GM19467 (cell line): Measurements from ENCODE around the gene MAGEA3.
"Not testable (repeated sequence)": the region's sequence is repeated elsewhere in the genome, so short reads cannot be mapped to it uniquely, and the experiment has no call there.

Experiments
- ATAC-seq: cut with Tn5 transposase; IDR thresholded peaks from one replicate; pipeline ENCODE4 v1.9.1; 2021; ENCODE audit warnings: mild to moderate bottlenecking, moderate library complexity; ENCODE audit not compliant: unreplicated experiment

MAGEA3 gene

GRCh38 chrX:152697952-152698931 lies at the start of gene MAGEA3:
Gene MAGEA3 (plus strand): TSS chrX:152698794. CDS start chrX:152700833, 2,039 bp downstream.
- ATAC-seq: not testable (repeated sequence)

- ATAC-seq: no peak
Observed at GRCh38 chrX:152652060-152652459, 46.5 kb upstream of the MAGEA3 start.

- no peak for ATAC-seq
Observed at GRCh38 chrX:152652467-152652866, 46.1 kb upstream of the MAGEA3 start.

GRCh38 chrX:152656087-152656486 lies 42.5 kb upstream of the MAGEA3 start:
- no peak for ATAC-seq

GRCh38 chrX:152656890-152657289 lies 41.7 kb upstream of the MAGEA3 start:
- no peak for ATAC-seq

GRCh38 chrX:152658302-152658701 lies 40.3 kb upstream of the MAGEA3 start:
- no peak for ATAC-seq

- ATAC-seq: no peak
Observed at GRCh38 chrX:152663086-152663485, 35.5 kb upstream of the MAGEA3 start.

GRCh38 chrX:152674135-152674534 lies 24.5 kb upstream of the MAGEA3 start:
- ATAC-seq: no peak

- not testable (repeated sequence) for ATAC-seq
Observed at GRCh38 chrX:152674652-152675051, 23.9 kb upstream of the MAGEA3 start.

GRCh38 chrX:152681012-152681411 lies 17.6 kb upstream of the MAGEA3 start:
- ATAC-seq: peak; percentile 76

GRCh38 chrX:152700390-152700789 lies 1.8 kb downstream of the MAGEA3 start:
- ATAC-seq: not testable (repeated sequence)

- ATAC-seq: not testable (repeated sequence)
Observed at GRCh38 chrX:152706500-152706899, 7.9 kb downstream of the MAGEA3 start.

- not testable (repeated sequence) for ATAC-seq
Observed at GRCh38 chrX:152709173-152709572, 10.6 kb downstream of the MAGEA3 start, which contains the start of gene CSAG2. Gene CSAG2 (minus strand): TSS chrX:152709273. CDS start chrX:152709112, 161 bp downstream.

GRCh38 chrX:152713195-152713594 lies 14.6 kb downstream of the MAGEA3 start:
- ATAC-seq: not testable (repeated sequence)

- ATAC-seq: not testable (repeated sequence)
Observed at GRCh38 chrX:152713815-152714787, 15.5 kb downstream of the MAGEA3 start, which contains the start of gene MAGEA2B. Gene MAGEA2B (plus strand): TSS chrX:152714628. CDS start chrX:152717107, 2,479 bp downstream.

GRCh38 chrX:152725409-152725808 lies 26.8 kb downstream of the MAGEA3 start:
- no peak for ATAC-seq

- no peak for ATAC-seq
Observed at GRCh38 chrX:152733261-152733975, 34.8 kb downstream of the MAGEA3 start, which contains the start of the genes CSAG1 and MAGEA12. Gene CSAG1 (minus strand): TSS chrX:152733721. CDS start chrX:152732460, 1,261 bp downstream. Gene MAGEA12 (plus strand): TSS chrX:152733757. CDS start chrX:152736162, 2,405 bp downstream.

- ATAC-seq: not testable (repeated sequence)
Observed at GRCh38 chrX:152734143-152734858, 35.7 kb downstream of the MAGEA3 start.

GRCh38 chrX:152735101-152735500 lies 36.5 kb downstream of the MAGEA3 start:
- no peak for ATAC-seq
